ENCODE measurements around the gene XYLT1.
"Not testable (repeated sequence)": the region's sequence is repeated elsewhere in the genome, so short reads cannot be mapped to it uniquely, and the experiment has no call there.

XYLT1 gene

DNA sequence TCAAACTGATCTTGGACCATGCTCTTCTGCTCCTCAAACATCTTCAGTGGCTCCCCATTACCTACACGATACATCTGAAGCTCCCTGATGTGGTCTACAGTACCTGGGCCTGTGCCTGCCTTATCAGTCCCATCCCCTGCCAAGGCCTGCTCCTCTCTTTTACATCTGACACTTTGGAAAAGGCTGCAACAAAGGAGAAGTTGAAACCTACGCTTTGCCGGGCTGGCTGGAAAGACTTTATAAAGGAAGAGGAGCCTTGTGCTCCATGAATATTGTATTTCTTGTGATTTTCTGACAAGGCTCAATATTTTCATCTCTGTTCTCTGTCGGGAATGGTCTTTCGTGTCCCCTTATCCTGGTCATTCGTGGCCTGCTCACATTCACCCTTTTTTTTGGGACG lies 132.5 kb downstream of the XYLT1 start:
- DNase-seq (ENCODE audit: low read depth in 3 of 3): no peak

DNA sequence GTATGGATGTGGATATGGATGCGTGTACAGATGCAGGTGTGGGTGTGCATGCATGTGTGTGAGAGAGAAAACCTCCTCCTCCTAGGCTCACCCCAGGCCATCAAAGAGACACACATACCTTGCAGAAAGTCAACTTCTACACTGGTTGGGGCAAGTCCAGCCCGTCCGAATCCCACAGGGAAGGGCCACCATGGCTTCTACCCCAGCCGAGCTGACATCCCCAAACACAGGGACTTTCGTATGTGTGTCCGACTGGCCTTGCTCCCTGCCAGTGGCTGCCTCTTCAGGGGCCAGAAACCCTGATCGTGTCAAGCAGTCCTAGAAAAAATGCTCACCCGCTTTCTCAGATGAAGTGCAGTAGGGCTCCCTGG lies 134.2 kb downstream of the XYLT1 start:
- DNase-seq (ENCODE audit: low read depth in 3 of 3): no peak

DNA sequence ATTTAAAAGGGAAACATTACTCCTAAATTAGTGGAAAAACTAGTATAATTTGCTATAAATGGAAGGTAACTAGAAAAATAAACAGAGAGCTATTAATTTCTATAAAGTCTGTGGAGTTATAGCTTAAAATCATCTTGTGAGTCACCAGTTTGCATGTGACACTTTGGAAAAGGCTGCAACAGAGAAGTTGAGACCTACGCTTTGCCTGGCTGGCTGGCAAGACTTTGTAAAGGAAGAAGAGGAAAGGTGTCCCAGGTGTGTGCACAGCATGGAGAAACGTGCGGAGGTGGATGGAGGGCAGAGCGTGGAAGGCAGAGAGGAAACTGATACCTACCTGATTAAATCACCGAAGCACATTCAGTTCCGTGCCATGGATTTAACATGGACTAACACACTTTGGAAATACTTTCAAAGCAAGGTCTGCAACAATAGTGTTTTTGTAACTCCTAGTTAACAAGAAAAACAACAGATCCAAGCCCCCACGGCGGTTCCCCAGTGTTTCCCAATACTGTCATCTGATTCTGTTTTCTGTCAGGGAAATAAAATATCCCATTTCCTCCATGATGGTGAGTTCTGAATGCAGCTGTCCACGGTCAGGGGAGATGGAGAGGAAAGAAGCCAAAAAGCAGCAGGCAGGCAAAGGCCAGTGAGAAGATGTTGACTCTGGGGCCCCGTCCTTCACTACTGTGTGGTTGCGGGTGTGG lies 134.8 kb downstream of the XYLT1 start:
- no peak for DNase-seq (ENCODE audit: low read depth in 3 of 3)

DNA sequence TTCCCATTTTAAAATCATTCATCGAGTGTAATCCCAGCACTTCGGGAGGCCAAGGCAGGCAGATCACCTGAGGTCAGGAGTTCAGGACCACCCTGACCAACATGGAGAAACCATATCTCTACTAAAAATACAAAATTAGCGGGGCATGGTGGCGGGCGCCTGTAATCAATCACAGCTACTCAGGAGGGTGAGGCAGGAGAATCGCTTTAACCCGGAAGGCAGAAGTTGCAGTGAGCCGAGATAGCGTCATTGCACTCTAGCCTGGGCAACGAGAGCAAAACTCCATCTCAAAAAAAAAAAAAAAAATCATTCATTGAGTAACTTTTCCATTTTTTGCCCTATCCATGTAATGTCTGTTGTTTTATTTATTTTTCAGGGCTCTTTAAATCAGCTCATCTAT lies 135.4 kb downstream of the XYLT1 start:
- DNase-seq (ENCODE audit: low read depth in 3 of 3): not testable (repeated sequence)

DNA sequence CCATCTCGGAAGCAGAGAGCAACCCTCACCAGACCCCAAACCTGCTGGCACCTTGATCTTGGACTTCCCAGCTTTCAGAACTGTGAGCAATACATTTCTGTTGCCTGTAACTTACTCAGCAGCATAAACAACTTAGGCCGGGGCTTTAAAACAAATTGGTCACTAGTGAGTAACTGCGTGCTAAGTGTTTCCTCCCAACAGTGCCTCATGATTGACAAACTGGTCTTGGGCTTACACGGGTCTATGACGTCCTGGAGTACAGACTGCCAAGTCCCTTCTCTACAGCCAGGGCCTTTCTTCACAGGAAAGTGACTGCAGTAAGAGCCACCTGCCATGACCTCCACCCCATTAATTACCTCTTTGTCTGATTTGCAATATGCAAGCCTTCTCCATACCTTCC lies 136.7 kb downstream of the XYLT1 start:
- no peak for DNase-seq (ENCODE audit: low read depth in 3 of 3)

DNA sequence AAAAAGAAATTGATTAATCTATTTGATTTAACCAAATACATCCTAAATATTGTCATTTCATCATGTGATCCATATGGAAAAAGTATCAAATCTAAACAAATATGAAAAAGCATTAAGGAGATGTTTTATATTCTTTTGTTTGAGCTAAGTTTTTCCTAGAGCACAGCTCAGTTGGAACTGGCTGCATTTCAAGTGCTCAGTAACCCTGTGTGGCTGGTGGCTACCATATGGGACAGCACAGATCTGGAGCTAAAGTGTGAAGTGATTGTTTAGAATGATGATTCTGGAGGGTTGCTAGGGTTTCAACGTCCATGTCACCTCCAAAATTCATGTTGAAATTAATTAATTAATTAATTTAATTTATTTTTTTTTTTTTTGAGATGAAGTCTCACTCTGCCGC lies 137.5 kb downstream of the XYLT1 start:
- no peak for DNase-seq (ENCODE audit: low read depth in 3 of 3)

DNA sequence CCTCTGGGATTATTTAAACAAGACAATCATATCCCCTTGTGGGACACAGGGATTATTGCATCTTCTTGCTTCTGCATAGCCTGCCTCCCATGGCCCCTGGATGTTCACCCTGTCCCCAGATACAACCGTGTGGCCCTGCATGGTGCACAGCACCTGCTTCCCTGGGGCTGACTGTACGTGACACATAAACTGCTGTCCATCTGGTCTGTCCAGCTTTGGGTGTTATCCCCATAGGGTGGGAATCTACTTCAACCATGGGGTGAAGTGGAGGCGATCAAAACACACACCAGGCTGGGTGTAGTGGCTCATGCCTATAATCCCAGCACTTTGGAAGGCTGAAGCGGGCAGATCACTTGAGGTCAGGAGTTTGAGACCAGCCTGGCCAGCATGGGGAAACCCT lies 138.8 kb downstream of the XYLT1 start:
- no peak for DNase-seq (ENCODE audit: low read depth in 3 of 3)

DNA sequence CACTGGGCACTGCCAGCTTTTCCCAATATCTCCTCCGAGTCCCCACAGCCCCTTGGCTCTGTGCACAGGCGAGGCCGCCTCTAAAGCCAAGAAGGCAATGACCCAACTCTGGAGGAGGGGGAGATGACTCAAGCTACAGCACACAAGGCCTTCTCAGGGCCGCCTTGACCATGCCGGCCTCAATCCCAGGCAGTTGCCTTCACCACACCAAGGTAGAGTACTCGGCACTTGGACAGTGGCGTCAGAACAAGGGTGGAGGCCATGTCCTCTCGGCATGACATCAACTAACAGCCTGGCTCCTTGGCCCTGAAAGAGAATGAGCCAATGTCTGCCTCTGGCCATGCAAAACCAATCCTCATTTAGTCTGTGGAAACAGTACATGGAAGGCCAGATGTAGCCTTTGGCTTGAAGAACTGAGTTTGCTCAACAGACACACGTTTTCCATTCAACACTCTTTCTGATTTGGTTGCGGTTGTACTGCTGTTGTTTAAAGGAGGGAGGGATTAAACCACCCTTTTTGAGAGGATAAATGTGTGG lies 139.6 kb downstream of the XYLT1 start:
- DNase-seq (ENCODE audit: low read depth in 3 of 3): no peak

DNA sequence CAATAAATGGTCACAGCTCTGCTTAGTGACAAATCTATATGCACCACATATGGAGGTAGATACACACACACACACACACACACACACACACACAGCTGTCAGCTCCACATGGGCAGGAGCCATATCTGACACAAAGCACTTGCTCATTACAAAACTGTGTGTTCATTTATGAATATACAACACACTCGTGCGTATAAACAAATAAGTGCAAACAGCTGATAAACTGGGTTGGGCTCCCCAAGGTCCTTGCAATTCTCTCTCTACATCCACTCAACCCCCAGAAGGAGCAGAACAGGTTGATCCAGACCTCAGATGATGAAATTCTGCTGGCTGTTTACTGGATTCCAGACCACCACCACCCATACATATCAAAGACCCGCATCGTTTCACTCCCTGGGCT lies 140.7 kb downstream of the XYLT1 start:
- no peak for DNase-seq (ENCODE audit: low read depth in 3 of 3)

DNA sequence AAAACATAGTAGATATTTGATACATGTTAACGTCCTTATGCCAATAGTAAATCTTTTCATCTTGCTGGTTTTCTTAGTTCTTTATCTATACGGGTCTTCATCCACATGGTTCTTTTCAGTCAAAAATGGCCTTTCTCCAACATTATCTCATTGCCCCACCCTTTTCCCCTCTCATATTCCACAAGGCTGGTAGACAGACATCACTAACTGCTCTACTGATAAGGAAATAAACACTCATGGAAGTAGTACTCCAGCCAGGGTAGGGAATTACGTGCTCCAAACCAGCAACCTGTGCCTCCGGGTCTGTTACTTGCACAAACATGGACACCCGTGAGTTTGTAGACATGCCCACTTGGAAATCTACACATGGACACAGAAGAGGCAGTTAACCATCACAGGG lies 141.4 kb downstream of the XYLT1 start:
- DNase-seq (ENCODE audit: low read depth in 3 of 3): no peak

DNA sequence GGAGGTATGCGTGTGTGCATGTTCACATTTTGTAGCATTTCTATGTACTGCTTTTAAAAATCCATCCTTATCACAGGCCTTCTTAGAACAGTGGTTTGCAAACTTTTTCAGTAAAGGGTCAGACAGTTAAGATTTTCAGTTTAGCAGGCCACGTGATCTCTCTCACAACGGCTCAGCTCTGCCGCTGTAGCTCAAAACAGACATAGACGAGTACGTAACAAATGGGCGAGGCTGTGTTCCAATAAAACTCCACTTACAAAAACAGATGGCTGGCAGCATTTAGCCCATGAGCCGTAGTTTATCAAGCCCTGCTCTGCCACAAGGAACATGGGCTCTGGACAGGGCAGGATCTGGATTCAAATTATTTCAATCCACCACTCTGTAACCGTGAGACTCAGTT lies 141.8 kb downstream of the XYLT1 start:
- no peak for DNase-seq (ENCODE audit: low read depth in 3 of 3)

DNA sequence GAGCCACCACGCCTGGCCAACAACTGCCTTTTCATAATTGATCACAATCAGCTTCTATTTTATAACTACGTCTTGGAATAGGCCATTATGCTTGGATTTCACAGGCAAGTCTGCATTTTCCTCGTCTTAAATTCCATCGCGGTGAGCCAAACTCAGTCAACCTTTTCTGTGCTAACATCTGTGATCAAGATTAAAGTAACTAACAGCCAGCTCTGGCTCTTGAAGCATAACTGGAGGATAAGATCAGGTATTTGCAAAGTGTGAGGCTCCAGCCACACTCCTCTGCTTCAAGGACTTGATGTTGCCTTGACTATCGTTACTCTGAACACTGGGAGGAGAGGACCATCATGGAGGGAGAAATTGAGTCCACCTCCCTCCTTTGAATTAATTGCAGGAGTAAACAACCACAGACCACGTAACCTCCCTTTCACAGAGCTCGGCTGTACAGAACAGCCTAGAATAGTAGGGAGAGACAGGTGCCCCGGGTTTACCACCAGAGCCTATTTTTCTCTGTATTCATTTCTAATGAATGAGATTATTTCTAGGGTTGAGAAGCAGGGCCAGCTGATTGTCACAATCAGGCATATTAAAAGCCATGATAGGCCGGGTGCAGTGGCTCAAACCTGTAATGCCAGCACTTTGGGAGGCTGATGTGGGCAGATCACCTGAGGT lies 143.0 kb downstream of the XYLT1 start:
- no peak for DNase-seq (ENCODE audit: low read depth in 3 of 3)

DNA sequence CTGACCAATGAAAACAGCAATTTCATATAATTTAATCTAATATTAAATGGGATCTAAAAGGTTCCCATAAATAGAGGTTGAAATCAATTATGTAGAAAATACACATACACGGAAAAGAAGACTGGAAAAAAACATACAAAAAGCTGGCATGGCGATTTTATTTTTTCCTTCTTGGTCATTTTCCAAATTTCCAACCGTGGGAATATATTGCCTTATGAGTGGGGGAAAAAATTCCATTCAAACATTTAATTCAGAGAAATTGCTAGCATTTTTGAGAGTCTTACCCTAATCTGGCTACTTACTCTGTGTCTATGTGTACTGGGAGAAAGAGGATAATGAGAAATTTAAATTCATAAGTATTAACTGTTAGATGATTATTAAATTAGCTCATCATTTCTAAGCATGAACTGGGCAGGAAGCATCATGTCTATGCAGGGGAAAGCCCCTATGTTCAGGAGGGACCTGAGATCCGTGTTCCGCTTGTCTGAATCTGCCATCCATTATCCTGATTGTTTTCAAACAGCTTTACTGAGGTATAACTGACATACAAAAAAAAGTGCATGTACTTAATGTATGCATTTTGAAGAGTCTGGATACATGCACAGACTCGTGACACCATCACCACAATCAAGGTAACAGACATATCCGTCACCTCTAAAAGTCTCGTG lies 145.2 kb downstream of the XYLT1 start:
- DNase-seq (ENCODE audit: low read depth in 3 of 3): no peak

DNA sequence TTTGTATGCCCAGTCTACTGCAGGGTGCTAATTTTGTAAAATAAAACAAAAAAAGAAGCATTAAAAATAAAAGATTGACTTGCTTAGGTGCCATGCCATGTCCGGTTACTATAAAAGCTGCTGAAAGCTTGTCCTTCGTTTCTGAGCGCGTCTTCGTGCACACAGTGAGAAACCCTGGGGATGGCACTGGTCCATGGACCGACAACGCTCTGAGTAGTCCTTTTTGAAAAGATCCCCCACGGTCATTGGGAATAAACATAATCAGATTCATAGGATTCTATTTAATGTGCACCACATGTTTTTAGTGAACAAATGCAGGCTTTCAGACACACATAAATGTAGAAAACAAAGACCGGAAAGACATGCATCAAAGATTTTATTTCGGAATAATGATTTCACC lies 146.3 kb downstream of the XYLT1 start:
- DNase-seq (ENCODE audit: low read depth in 3 of 3): no peak

DNA sequence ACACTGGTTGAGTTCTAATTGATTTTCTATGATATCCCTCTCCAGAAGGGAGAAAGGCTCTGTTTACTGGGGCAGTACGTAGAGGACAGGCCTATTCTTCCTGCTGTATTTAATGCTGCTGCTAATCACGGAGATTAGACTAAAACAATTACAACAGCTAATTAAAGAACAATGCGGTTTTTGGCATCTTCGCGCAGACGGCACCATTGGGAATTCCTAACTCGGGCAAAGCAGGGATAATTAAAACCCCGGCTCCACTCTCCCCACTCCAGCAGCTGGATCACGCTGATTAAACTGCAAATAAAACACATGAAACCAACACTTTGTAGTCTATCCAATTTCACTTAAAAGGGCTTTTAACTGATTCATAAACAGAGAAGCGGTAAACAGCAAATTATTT lies 147.6 kb downstream of the XYLT1 start:
- DNase-seq (ENCODE audit: low read depth in 3 of 3): no peak

DNA sequence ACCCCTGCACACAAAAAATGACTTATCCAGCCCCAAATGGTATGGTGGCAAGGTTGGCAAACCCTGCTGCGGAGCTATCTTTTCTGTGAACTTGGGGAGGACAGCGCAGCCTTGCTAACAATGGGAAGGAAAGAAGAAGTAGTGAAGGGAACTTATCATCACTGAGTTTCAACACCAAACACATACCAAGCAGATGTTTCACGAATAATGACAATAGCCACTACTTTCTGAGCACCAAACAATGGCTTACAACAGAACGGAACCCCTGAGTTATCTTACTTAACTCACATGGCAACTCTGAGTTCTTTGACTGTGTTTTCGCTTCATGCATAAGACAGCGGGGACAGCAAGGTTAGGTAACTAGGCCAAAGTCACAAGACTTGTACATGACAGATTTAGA lies 148.9 kb downstream of the XYLT1 start:
- no peak for DNase-seq (ENCODE audit: low read depth in 3 of 3)

DNA sequence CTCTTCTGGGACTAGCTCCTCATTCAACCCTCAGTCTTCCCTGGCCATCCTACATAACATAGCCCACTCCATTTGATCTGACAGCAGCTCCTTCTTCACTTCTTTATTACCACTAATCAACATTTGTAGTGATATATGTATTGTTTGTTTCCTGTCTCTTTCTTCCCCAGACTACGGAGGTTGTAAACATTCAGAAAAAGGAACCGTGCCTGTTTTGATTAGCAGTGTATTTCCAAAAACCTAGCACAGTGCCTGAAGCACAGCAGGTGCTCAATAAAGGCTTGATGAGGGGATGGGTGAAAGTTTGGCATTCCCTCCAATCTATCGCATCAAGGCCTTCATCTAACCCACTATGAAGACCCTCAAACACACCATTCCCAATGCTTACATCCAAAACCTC lies 150.8 kb downstream of the XYLT1 start:
- DNase-seq (ENCODE audit: low read depth in 3 of 3): no peak

DNA sequence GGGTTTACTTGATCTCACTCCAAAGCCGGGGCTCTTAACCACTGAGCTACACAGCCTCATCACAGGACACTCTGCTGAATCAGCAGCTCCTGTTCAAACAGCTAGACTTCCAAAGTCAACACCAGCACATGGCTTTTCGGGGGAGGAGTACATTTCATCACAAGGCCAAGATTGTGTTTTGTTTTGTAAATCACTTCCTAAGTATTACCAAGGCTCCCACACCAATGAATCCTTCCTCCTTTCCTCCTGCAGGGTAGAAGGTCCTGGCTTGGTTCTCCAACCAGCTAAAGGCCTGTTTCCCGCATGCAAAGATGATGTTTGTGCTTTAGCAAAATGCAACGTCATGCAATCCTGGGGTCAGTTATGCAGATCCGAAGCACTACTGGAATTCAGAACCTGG lies 152.5 kb downstream of the XYLT1 start:
- no peak for DNase-seq (ENCODE audit: low read depth in 3 of 3)

DNA sequence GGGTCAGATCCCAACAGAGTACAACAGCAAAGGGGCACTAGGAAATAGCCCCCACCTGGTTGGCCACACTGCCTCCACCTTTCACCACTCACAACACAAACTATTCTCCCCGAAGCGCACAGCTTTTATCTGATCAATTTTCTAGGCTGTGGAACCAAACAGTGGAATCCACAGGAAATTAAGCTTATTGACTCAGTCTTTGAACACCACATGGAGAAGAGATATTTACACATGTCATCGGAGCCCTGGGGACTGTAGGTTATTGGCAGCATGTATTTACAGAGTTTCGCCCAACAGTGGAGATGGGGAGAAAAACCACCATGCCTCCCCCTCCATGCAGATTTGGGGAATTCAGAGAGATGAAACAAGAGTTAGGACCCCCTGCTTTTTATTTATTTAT lies 154.8 kb downstream of the XYLT1 start:
- DNase-seq (ENCODE audit: low read depth in 3 of 3): no peak

DNA sequence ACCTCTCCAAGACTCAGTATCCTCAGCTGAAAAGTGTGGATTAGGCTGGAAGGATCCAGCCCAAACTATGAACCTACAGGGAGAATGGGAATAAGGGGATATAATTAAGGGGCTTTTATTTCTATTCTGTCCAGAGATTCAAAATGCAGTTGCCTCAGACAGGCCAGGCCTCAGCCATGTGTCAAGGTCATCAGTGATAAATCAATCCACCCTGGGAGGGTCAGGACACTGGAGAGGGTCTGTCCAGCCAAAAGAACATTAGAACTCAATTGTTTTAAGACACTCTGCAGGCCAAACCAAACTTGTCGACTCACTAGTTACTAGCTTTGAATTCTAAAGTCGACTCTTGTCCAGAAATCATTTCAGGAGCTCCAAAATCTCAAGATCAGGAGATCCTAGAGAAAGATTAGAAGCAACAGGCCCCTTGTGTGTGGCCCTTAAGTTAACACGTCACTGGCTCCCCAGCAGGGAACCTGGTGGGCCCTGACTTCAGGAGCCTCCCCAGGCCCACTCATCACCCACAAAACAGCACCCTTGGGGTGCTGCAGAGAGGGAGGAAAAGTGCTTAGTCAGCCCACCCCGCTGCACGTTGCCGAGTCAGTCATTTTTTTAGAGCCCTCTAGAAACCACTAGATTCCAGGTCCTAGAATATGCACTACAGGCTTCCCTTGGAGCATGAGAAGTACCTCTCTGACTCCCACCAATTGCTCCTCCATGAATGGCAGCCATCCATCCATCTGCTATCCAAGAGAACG lies 156.8 kb downstream of the XYLT1 start:
- no peak for DNase-seq (ENCODE audit: low read depth in 3 of 3)

DNA sequence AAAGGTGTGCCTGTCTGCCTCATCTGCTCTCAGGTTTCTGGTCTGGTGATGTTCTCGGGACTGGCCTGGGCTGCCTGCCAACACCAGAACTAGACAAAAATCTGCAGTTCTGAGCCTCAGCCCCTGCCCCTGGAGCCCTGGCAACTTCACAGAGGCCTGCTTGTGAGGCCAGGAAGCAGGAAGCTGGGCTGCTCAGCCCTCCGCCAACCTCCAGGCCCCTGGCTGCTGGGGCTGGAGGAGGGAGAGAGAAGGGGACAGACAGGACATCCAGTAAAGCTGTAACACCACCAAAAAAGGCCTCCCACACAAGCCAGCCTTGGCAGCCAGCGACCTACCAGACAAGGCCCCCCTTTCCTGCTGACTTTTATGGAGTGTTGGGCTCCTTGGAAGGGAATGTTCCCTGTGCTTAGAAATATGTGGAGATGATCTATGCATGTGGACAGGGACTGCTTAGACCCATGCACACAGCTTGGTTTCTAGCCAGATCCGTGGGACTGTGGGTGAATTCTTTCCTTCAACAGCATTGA lies 157.6 kb downstream of the XYLT1 start:
- DNase-seq (ENCODE audit: low read depth in 3 of 3): no peak

DNA sequence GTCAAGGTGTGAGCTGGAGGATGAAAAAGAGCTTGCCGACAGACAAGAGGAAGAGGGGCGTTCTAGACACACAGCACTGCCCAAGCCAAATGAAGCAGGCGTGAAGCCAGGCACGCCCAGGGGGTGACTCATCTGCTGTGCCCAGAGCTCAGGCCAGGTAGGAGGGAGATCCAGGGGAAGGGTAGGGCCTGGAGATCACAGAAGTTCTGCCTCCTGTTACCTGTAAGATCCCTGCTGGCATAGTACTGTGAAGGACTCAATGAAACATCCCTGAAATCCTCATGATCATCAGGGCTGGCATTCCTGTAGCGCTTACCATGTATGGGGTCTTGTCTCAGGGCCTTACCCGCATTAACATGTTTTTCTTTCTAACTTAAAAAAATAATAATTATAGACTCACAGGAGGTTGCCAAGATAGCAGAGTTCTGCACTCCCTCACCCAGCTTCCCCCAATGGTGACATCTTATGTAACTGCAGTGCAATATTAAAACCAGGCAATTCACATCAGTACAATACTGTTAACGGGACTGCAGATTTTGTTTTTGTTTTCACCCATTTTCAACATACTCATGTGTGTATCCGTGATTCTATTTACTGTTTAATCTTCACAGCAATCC lies 158.6 kb downstream of the XYLT1 start:
- no peak for DNase-seq (ENCODE audit: low read depth in 3 of 3)
